G401.6 (cell line): ENCODE measurements around the gene PICK1.
"Not testable (repeated sequence)": the region's sequence is repeated elsewhere in the genome, so short reads cannot be mapped to it uniquely, and the experiment has no call there.

Experiments
- FAIRE-seq: peaks from 2 replicates; lab custom pipeline; 2012; peaks lifted over from hg19 to GRCh38; lab: Jason Lieb, UNC

Gene PICK1

DNA sequence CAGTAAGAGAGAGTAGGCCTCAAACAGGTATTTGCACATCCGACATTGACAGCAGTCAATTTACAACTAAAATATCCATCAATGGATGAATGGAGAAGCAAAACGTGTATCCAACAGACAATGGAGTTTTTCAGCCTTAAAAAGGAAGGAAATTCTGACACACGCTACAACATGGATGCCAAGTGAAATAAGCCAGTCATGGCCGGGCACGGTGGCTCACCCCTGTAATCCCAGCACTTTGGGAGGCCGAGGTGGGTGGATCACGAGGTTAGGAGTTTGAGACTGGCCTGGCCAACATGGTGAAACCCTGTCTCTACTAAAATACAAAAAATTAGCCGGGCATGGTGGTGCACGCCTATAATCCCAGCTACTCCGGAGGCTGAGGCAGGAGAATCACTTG is 60.4 kb downstream of the PICK1 start:
- not testable (repeated sequence) for FAIRE-seq

DNA sequence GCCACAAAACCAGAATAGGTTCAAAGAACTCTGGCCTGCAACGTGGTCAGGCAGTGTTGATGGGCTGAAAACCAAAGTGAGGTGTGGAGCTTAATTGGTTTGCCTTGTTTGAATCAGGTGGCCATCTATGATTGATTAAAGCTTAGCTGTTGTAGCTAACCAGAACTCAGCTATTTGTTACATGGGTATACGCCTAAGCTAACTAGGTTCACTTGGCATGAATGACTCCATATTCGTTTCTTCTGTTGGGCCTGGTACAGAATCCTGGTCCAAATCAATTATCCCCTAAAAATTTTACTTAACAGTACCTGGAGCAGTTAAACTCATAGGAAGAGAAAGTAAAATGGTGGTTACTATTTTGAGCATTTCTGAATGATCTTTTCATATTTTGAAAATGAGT is 61.0 kb downstream of the PICK1 start:
- no peak for FAIRE-seq

DNA sequence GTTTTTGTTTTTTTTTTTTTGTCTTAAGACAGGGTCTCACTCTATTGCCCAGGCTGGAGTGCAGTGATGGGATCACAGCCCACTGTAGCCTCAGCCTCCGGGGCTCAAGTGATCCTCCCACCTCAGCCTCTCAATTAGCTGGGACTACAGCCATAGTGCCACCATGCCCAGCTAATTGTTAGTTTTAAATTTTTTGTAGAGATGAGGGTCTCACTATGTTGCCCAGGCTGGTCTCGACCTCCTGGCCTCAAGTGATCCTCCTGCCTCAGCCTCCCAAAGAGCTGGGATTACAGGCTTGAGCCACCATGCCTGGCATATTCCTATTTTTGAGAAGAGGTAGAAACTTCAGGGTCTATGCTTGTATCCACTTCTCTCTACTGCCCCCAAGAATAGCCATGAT is 61.5 kb downstream of the PICK1 start:
- not testable (repeated sequence) for FAIRE-seq

DNA sequence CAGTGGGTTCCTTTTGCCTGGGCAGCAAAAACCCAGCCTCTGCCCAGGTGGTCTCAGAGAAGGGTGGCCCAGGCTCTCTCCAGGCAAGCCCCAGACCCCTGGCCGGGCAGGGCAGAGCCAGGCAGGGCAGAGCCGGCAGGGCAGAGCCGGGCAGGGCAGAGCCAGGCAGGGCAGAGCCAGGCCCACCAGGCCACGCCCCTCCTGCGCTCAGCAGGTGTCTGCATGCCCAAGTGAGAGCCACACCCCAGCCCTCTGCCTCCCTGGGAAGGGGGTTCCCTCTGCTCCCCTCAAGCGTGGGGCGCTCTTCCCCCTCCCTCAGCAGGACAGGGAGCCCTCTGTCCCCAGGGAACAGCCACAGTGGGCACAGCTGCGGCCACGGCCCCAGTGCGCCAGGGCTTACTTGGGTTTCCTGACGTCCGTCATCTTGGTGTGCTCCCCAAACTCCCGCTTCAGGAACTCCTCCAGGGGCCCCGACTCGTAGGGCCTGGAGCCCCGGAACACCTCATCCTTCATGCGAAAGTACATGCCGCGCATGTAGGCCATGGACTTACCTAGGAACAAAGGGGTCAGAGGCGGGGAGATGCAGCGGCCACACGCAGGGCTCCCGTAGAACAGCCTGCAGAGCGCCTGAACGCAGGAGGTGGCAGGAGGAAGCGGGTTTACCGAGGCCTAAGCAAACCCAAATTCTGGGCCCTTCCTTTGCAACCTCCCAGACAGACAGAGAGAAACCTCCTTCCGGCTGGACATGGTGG is 63.3 kb downstream of the PICK1 start:
- FAIRE-seq: no peak

DNA sequence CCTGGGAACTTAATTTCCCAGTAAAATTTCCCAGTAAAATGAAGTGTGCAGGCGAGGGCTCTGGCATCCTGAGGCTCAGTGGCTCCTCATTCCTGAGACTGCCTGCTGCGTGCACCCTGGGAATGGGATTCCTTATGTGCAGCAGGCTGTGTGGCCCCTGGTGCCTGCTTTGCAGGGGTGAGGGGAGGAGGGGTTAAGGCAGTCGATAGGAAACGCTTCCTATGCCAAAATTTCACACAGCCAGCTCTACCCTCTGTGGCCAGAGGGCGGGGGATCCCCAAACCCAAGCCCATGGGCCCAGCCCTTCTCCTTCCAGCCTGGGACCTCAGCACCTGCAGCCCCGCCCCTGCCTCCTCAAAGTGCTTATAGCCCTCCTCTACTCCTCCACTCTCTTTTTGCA is 65.4 kb downstream of the PICK1 start:
- no peak for FAIRE-seq

DNA sequence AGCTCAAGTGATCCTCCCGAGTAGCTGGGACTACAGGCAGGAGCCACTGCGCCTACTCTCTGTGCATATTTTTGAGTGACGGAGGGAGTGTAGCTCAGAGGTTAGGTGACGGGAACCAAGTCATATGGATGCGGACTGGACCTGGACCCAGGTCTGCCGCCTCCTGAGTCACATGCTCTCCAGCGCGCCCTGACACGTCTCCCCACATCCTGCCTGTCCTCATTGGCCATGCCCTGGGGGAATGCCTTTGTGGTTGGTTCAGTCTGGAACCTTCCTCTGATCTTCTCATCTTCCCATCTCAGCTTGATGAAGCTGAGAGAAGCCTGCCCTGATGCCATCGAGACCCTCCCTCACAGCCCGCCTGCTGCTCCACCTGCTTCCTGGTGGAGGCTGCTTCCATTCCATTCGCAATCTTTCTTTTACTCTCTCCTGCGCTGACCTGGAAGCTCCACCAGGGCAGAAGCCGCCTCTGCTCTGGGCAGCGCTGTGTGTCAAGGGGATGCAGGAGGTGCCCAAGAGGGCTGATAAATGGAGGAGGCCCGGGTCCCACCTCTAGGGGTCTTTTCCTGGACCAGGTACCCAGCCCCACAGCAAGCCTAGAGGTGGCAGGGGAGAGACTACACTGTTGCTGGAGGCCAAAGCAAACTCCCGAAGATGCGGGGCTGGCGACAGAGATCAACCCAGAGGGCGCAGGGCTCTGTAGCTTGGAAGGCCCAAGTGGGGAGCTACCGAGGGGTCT is 67.2 kb downstream of the PICK1 start:
- FAIRE-seq: no peak

DNA sequence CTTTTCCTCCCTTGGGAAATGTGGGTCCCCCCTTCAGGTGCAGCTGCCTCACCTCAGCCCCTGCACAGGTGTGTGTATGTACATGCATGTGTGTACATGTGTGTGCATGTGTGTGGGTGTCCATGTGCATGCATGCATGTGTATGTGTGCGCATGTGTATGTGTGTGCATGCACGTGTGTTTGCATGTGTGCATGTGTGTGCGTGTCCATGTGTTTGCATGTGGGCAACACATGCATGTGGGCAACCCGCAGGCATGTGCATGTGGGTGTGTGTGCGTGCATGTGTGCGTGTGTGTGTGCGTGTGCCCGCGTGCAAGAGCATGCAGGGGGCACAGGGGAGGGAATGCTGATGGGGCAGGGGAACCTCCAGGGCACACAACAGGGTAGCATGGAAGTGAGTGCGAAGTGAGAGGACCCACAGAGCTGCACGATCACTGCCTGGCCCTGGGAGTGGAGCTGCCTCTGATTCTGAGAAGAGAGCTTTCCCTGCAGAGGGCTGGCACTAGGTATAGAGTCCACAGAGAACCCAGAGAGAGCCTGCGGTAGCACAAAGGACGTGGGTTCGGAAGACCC is 67.9 kb downstream of the PICK1 start:
- no peak for FAIRE-seq
